H9 (cell line): ENCODE measurements around the gene CEP112. TPM values are rescaled to one million over a fixed set of nuclear protein-coding genes. Genes with fewer than 3 reads are reported as not detected.

Source experiments
- DNase-seq: peaks from one replicate; pipeline ENCODE4 v3.0.0-alpha.2; 2017
- H2AFZ ChIP-seq: one replicate; pipeline ENCODE4 v1.6.1; 2013; ENCODE audit warnings: mild to moderate bottlenecking, low read length, control low read depth, moderate library complexity
- H2AK5ac ChIP-seq: 2 replicates; pipeline ENCODE4 v1.6.1; 2013; ENCODE audit warnings: low read length, control low read depth, mixed read lengths; ENCODE audit not compliant: insufficient read length
- H2BK120ac ChIP-seq: one replicate; pipeline ENCODE4 v1.6.1; 2013; ENCODE audit warnings: low read depth, mild to moderate bottlenecking, low read length, control low read depth, inconsistent platforms; ENCODE audit not compliant: poor library complexity, severe bottlenecking
- H2BK12ac ChIP-seq: 2 replicates; pipeline ENCODE4 v1.6.1; 2013; ENCODE audit warnings: low read length, control low read depth, mixed read lengths, low read depth; ENCODE audit not compliant: insufficient read length
- H2BK15ac ChIP-seq: 2 replicates; pipeline ENCODE4 v1.6.1; 2013; ENCODE audit warnings: low read depth, low read length, control low read depth
- H2BK20ac ChIP-seq: one replicate; pipeline ENCODE4 v1.6.1; 2013; ENCODE audit warnings: low read depth, mild to moderate bottlenecking, low read length, control low read depth, inconsistent platforms; ENCODE audit not compliant: poor library complexity, severe bottlenecking
- H2BK5ac ChIP-seq: 2 replicates; pipeline ENCODE4 v1.6.1; 2013; ENCODE audit warnings: low read length, control low read depth, mixed read lengths; ENCODE audit not compliant: insufficient read length
- H3K14ac ChIP-seq: 2 replicates; pipeline ENCODE4 v1.6.1; 2013; ENCODE audit warnings: low read length, control low read depth; ENCODE audit not compliant: insufficient read depth
- H3K18ac ChIP-seq: 2 replicates; pipeline ENCODE4 v1.6.1; 2013; ENCODE audit warnings: low read depth, mild to moderate bottlenecking, mixed read lengths, low read length, control low read depth; ENCODE audit not compliant: insufficient read length
- H3K23ac ChIP-seq: 2 replicates; pipeline ENCODE4 v1.6.1; 2013; ENCODE audit warnings: low read length, control low read depth, mixed read lengths, low read depth; ENCODE audit not compliant: insufficient read length
- H3K23me2 ChIP-seq: 2 replicates; pipeline ENCODE4 v1.6.1; 2013; ENCODE audit warnings: low read depth, mild to moderate bottlenecking, mixed read lengths, low read length, control low read depth; ENCODE audit not compliant: insufficient read length, poor library complexity, severe bottlenecking
- H3K27ac ChIP-seq: 2 replicates; pipeline ENCODE4 v1.5.1; 2013; ENCODE audit warnings: low read length, control low read depth, mixed read lengths, low read depth; ENCODE audit not compliant: insufficient read length
- H3K27me3 ChIP-seq: 2 replicates; pipeline ENCODE4 v1.6.1; 2013; ENCODE audit warnings: low read length, control low read depth, inconsistent platforms; ENCODE audit not compliant: insufficient read depth
- H3K4ac ChIP-seq: 2 replicates; pipeline ENCODE4 v1.6.1; 2013; ENCODE audit warnings: low read depth, mild to moderate bottlenecking, control low read depth, inconsistent platforms, low read length, moderate library complexity
- H3K4me1 ChIP-seq: 2 replicates; pipeline ENCODE4 v1.6.1; 2013; ENCODE audit warnings: low read length, control low read depth, inconsistent platforms; ENCODE audit not compliant: insufficient read depth
- H3K4me2 ChIP-seq: 2 replicates; pipeline ENCODE4 v1.6.1; 2013; ENCODE audit warnings: low read length, control low read depth, mixed read lengths; ENCODE audit not compliant: insufficient read length, insufficient read depth
- H3K56ac ChIP-seq: 2 replicates; pipeline ENCODE4 v1.6.1; 2013; ENCODE audit warnings: low read depth, mild to moderate bottlenecking, mixed read lengths, low read length, control low read depth; ENCODE audit not compliant: insufficient read length
- H3K79me1 ChIP-seq: 2 replicates; pipeline ENCODE4 v1.6.1; 2013; ENCODE audit warnings: low read depth, mild to moderate bottlenecking, moderate library complexity, low read length, control low read depth, inconsistent platforms; ENCODE audit not compliant: insufficient read depth, poor library complexity, severe bottlenecking
- H3K79me2 ChIP-seq: 2 replicates; pipeline ENCODE4 v1.6.1; 2013; ENCODE audit warnings: low read length, control low read depth, inconsistent platforms; ENCODE audit not compliant: insufficient read depth
- H3K9ac ChIP-seq: 2 replicates; pipeline ENCODE4 v1.6.1; 2013; ENCODE audit warnings: low read length, control low read depth, mixed read lengths; ENCODE audit not compliant: insufficient read length; ENCODE audit errors: extremely low read depth
- H3K9me3 ChIP-seq: one replicate; pipeline ENCODE4 v1.6.1; 2013; ENCODE audit warnings: low read depth, low read length, inconsistent platforms; ENCODE audit not compliant: control insufficient read depth
- H3T11ph ChIP-seq: one replicate; pipeline ENCODE4 v1.6.1; 2013; ENCODE audit warnings: mild to moderate bottlenecking, low read length, control low read depth, inconsistent platforms
- H4K20me1 ChIP-seq: one replicate; pipeline ENCODE4 v1.6.1; 2013; ENCODE audit not compliant: control insufficient read depth, insufficient read length, insufficient read depth
- H4K5ac ChIP-seq: 2 replicates; pipeline ENCODE4 v1.6.1; 2013; ENCODE audit warnings: low read depth, mild to moderate bottlenecking, mixed read lengths, low read length, control low read depth; ENCODE audit not compliant: insufficient read length
- H4K8ac ChIP-seq: replicated peaks from 2 replicates; pipeline ENCODE4 v1.6.1; 2013; ENCODE audit warnings: low read length, control low read depth, mixed read lengths, low read depth; ENCODE audit not compliant: insufficient read length
- H4K91ac ChIP-seq: 2 replicates; pipeline ENCODE4 v1.6.1; 2013; ENCODE audit warnings: low read depth, mild to moderate bottlenecking, moderate library complexity, mixed read lengths, low read length, control low read depth; ENCODE audit not compliant: insufficient read length
- H3K27ac Mint-ChIP-seq, 3 experiments: 2 replicates in 2 of 3; 3 replicates in 1 of 3; pipeline ENCODE4 v1.8.0; 2020 to 2021; ENCODE audit warnings: mixed read lengths in 3 of 3, mild to moderate bottlenecking in 1 of 3, moderate library complexity in 1 of 3
- H3K27me3 Mint-ChIP-seq: 2 replicates; pipeline ENCODE4 v1.8.0; 2021; ENCODE audit warnings: low read depth, mild to moderate bottlenecking, moderate library complexity, mixed read lengths
- H3K36me3 Mint-ChIP-seq, 3 experiments: 2 replicates in 2 of 3; 3 replicates in 1 of 3; pipeline ENCODE4 v1.8.0; 2020 to 2021; ENCODE audit warnings: low read depth in 3 of 3, mixed read lengths in 3 of 3; ENCODE audit not compliant: insufficient read depth in 1 of 3
- H3K4me1 Mint-ChIP-seq, 2 experiments: 2 replicates each; pipeline ENCODE4 v1.8.0; 2020; ENCODE audit warnings: mixed read lengths in 2 of 2
- H3K4me3 Mint-ChIP-seq, 2 experiments: 2 replicates in 1 of 2; 3 replicates in 1 of 2; pipeline ENCODE4 v1.8.0; 2020 to 2021; ENCODE audit warnings: mild to moderate bottlenecking in 2 of 2, mixed read lengths in 2 of 2, moderate library complexity in 1 of 2
- H3K9me3 Mint-ChIP-seq, 2 experiments: 2 replicates in 1 of 2; 3 replicates in 1 of 2; pipeline ENCODE4 v1.8.0; 2020; ENCODE audit warnings: mild to moderate bottlenecking in 2 of 2, mixed read lengths in 2 of 2, moderate library complexity in 1 of 2
- CTCF ChIP-seq: fragments of 200-600 bp; sonication (generic); conservative IDR thresholded peaks from 3 replicates; pipeline ENCODE4 v1.8.0; 2021; ENCODE audit warnings: antibody characterized with exemption, mild to moderate bottlenecking
- WGBS: extraction: QIAGEN DNeasy Blood & Tissue Kit; methylation state at CpG from one replicate; pipeline ENCODE4 v1.1.7; 2013; ENCODE audit warnings: missing lambda C conversion rate, low lambda C conversion rate, mixed read lengths; ENCODE audit not compliant: insufficient read length; ENCODE audit errors: extremely low coverage; 5-methylcytosine and 5-hydroxymethylcytosine counted together
- total RNA-seq: library from RNA; stranded (reverse); gene quantifications from 2 replicates; pipeline ENCODE4 v1.2.1, GENCODE V29; 2021

Gene CEP112
- total RNA-seq, 1 experiment from 2014 or later: 5.4 TPM

GRCh38 chr17:65665966-65666365, 526.0 kb downstream of the CEP112 start:
- Histone ChIP-seq H3K4ac (no peak overlapping the region), H3T11ph (no peak overlapping the region), H2AK5ac (no peak overlapping the region), H4K20me1 (no peaks in the 10 kb centered on the region), H4K5ac (no peak overlapping the region), H4K91ac (no peak overlapping the region), H2BK120ac (no peak overlapping the region), H3K79me2 (no peaks in the 10 kb centered on the region), H2BK15ac (no peak overlapping the region), H2AFZ (no peak overlapping the region), H3K27ac (no peak overlapping the region), H3K27me3 (no peaks in the 10 kb centered on the region), H2BK12ac (no peak overlapping the region), H3K56ac (no peak overlapping the region), H3K18ac (no peak overlapping the region), H2BK5ac (no peak overlapping the region), H3K23me2 (no peaks in the 10 kb centered on the region), H3K4me1 (no peaks in the 10 kb centered on the region), H3K4me2 (no peak overlapping the region), H3K79me1 (no peaks in the 10 kb centered on the region), H3K9ac (no peak overlapping the region), H3K14ac (no peak overlapping the region), H2BK20ac (no peak overlapping the region), H3K23ac (no peak overlapping the region), H3K9me3 (no peaks in the 10 kb centered on the region), H4K8ac (no peak overlapping the region)
- Mint-ChIP-seq H3K36me3 (no peaks in the 10 kb centered on the region; a peak in 1 of 7 replicates), H3K4me1 (peaks cover 19 to 26% of the 10 kb centered on the region in 2 experiments), H3K27me3 (no peaks in the 10 kb centered on the region), H3K4me3 (no peak overlapping the region), H3K27ac (no peak overlapping the region), H3K9me3 (no peaks in the 10 kb centered on the region; a peak in 1 of 5 replicates)
- DNase-seq: no peak
- WGBS: no CpG with 5 or more reads among the region's 2 CpGs
- no peak for TF ChIP-seq CTCF
